Measurements from ENCODE around the gene GSDMA.

Gene GSDMA

GRCh38 chr17:39926135-39926587 lies 36.6 kb upstream of the GSDMA start:
- ChIA-PET CTCF (interaction anchor here (0.6 to 1.2 kb wide), 3 partner anchors 11 to 690 kb away, joined by 3 to 4 read pairs (median 4); no protein-coding TSS in a partner anchor), POLR2A (ENCODE audit: low non-redundant PET) (no interaction called here)
- no peak for TF ChIP-seq CTCF (conservative IDR thresholded peaks at IDR 0.05; ENCODE audit: low read depth)
- peak overlapping the region; percentile 85 for H3K27ac ChIP-seq
- no peak for DNase-seq (ENCODE audit: low spot score)

GRCh38 chr17:39926588-39927100 lies 36.2 kb upstream of the GSDMA start:
- CTCF ChIA-PET = interaction anchor here (0.6 to 0.8 kb wide), 3 partner anchors 204 to 690 kb away, joined by 3 to 4 read pairs (median 3); no protein-coding TSS in a partner anchor
- peak overlapping the region; percentile 85 for H3K27ac ChIP-seq
- no peak for TF ChIP-seq CTCF (conservative IDR thresholded peaks at IDR 0.05; ENCODE audit: low read depth)
- DNase-seq (ENCODE audit: low spot score) = peak; percentile 43
- POLR2A ChIA-PET (ENCODE audit: low non-redundant PET) = no interaction called here

- ChIA-PET POLR2A (ENCODE audit: low non-redundant PET) (interaction anchor here (0.5 to 0.7 kb wide), 2 partner anchors 32 to 1860 kb away, joined by 3 read pairs; no protein-coding TSS in a partner anchor), CTCF (interaction anchor here (0.6 to 0.8 kb wide), 2 partner anchors 205 to 691 kb away, joined by 3 to 4 read pairs; no protein-coding TSS in a partner anchor)
- peak within 1 kb of the TSS; percentile 85 for H3K27ac ChIP-seq
- TF ChIP-seq CTCF (conservative IDR thresholded peaks at IDR 0.05; ENCODE audit: low read depth) = no peak
- peak; percentile 89 for DNase-seq (ENCODE audit: low spot score)
These were observed 35.5 kb upstream of the GSDMA start, which contains the start of the genes LRRC3C and ORMDL3 for GRCh38 chr17:39927101-39927928. Gene LRRC3C, plus strand, starts transcription at chr17:39927732. Its CDS starts 13,792 bp downstream, at chr17:39941524. Gene ORMDL3, minus strand, starts transcription at chr17:39927601. Its CDS starts 3,398 bp downstream, at chr17:39924203.

GRCh38 chr17:39927929-39928857 lies 34.6 kb upstream of the GSDMA start:
- ChIA-PET POLR2A (ENCODE audit: low non-redundant PET) (interaction anchor here (0.5 kb wide), 1 partner anchor 33 kb away, joined by 3 read pairs; no protein-coding TSS in a partner anchor), CTCF (no interaction called here)
- DNase-seq (ENCODE audit: low spot score) = no peak
- peak overlapping the region; percentile 85 for H3K27ac ChIP-seq
- TF ChIP-seq CTCF (conservative IDR thresholded peaks at IDR 0.05; ENCODE audit: low read depth) = no peak

- peak overlapping the region; percentile 48 for H3K27ac ChIP-seq
- ChIA-PET CTCF (interaction anchor here (0.7 kb wide), 1 partner anchor 307 kb away, joined by 3 read pairs; no protein-coding TSS in a partner anchor), POLR2A (ENCODE audit: low non-redundant PET) (no interaction called here)
- peak; percentile 80 for DNase-seq (ENCODE audit: low spot score)
- no peak for TF ChIP-seq CTCF (conservative IDR thresholded peaks at IDR 0.05; ENCODE audit: low read depth)
These were observed 33.8 kb upstream of the GSDMA start for GRCh38 chr17:39928858-39929645.
